ENCODE measurements around the gene DOK1.

The DOK1 gene

GRCh38 chr2:74599676-74600075 lies 45.2 kb downstream of the DOK1 start:
- no peak for DNase-seq (ENCODE audit: low read depth in 2 of 2)

GRCh38 chr2:74602586-74603281 lies 48.2 kb downstream of the DOK1 start:
- no peak for DNase-seq (ENCODE audit: low read depth in 2 of 2)

- no peak for DNase-seq (ENCODE audit: low read depth in 2 of 2)
These were observed 48.9 kb downstream of the DOK1 start for GRCh38 chr2:74603282-74604000.

DNA sequence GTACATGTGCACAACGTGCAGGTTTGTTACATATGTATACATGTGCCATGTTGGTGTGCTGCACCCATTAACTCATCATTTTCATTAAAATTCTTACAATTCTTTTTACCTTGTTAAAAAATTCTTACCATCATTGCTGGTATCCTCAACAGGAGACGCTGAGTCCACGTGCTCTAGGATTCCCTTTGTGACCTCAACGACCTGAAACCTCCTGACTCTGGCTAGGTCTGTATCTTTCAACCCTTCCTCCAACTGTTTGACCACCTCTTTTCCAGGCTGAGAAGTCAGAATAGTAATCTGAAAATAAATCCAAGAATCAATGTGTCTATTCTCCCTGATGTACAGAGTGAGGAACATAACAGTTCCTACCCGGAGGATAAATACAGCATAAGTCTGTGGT lies 52.4 kb downstream of the DOK1 start:
- no peak for DNase-seq (ENCODE audit: low read depth in 2 of 2)

Measured in stimulated activated CD4-positive, alpha-beta T cell treated with anti-CD3 and anti-CD28 coated beads, Interleukin-1b, Interleukin-23, amount 100 ng/mL, for 4 hours (primary cell).